ENCODE data around the gene WDFY1.

DNA sequence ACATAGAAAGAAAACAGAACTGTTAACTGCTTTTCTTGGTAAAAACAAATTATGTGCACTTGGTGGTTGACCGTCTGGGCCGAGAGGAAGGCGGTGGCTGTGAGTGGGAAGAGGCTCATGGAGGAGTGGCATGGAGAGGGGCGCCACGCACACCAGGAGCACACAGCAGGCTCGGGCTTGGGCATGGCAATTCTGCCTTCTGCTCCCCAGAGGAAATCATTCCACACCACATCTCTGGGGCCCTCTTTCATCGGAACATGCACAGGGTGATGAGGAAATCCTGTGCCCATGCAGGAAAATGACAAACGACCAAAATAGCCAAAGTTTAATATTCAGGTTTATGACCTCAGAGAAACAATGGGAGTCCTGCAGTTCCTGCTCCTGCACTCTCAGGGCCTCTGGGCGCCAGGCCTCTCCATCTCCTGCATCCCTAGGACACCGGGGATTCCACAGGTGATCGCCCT lies 26.4 kb downstream of the WDFY1 start:
- TF ChIP-seq CTCF (conservative IDR thresholded peaks at IDR 0.05; ENCODE audit: low read depth, low read length) (no peak), EZH2 (IDR thresholded peaks at IDR 0.05; ENCODE audit: borderline replicate concordance, low read depth, low read length, poor library complexity, severe bottlenecking) (no peak)

Data from A673 (cell line).